Osteoblast (primary cell): ENCODE measurements around the gene STOML2. TPM values are rescaled to one million over a fixed set of nuclear protein-coding genes. Genes with fewer than 3 reads are reported as not detected.

Experiments
- DNase-seq: peaks from one replicate; pipeline ENCODE4 v3.0.0; 2011; ENCODE audit warnings: low spot score, mixed read lengths; ENCODE audit not compliant: insufficient read length; ENCODE audit errors: missing footprints
- H2AFZ ChIP-seq: 2 replicates; pipeline ENCODE4 v1.6.0; 2011; ENCODE audit warnings: mild to moderate bottlenecking, low read length
- H3K27ac ChIP-seq: 2 replicates; pipeline ENCODE4 v1.5.1; 2011; ENCODE audit warnings: mild to moderate bottlenecking, low read depth, low read length, moderate library complexity
- H3K27me3 ChIP-seq: 2 replicates; pipeline ENCODE4 v1.6.0; 2012; ENCODE audit warnings: mild to moderate bottlenecking, control low read depth, inconsistent platforms, low read length, moderate library complexity; ENCODE audit not compliant: insufficient read depth
- H3K36me3 ChIP-seq: 2 replicates; pipeline ENCODE4 v1.5.1; 2011; ENCODE audit warnings: mild to moderate bottlenecking, low read length, control low read depth, moderate library complexity; ENCODE audit not compliant: insufficient read depth
- H3K4me1 ChIP-seq: 2 replicates; pipeline ENCODE4 v1.5.1; 2011; ENCODE audit warnings: mild to moderate bottlenecking, low read length, control low read depth, moderate library complexity; ENCODE audit not compliant: insufficient read depth
- H3K4me2 ChIP-seq: 2 replicates; pipeline ENCODE4 v1.6.0; 2011; ENCODE audit warnings: mild to moderate bottlenecking, low read length; ENCODE audit not compliant: insufficient read depth
- H3K4me3 ChIP-seq: fragments of 200-600 bp; sonication (generic); 3 replicates; pipeline ENCODE4 v1.5.1; 2012; ENCODE audit warnings: mild to moderate bottlenecking, low read length, inconsistent platforms; ENCODE audit not compliant: insufficient read depth
- H3K79me2 ChIP-seq: 2 replicates; pipeline ENCODE4 v1.6.0; 2012; ENCODE audit warnings: mild to moderate bottlenecking, low read length, control low read depth, inconsistent platforms; ENCODE audit not compliant: insufficient read depth
- H3K9me3 ChIP-seq: 2 replicates; pipeline ENCODE4 v1.5.1; 2011; ENCODE audit warnings: low read depth, low read length, control low read depth
- H4K20me1 ChIP-seq: 2 replicates; pipeline ENCODE4 v1.6.0; 2012; ENCODE audit warnings: mild to moderate bottlenecking, low read length, control low read depth; ENCODE audit not compliant: insufficient read depth
- CTCF ChIP-seq: IDR thresholded peaks from 2 replicates; pipeline ENCODE4 v1.5.1; 2011; ENCODE audit warnings: mild to moderate bottlenecking, low read depth, low read length, moderate library complexity; ENCODE audit errors: extremely low read depth
- total RNA-seq: library from RNA; depleted of rRNA; stranded (reverse); fragments of >200 nt; gene quantifications from 2 replicates; pipeline ENCODE4 v1.2.3, GENCODE V29; 2012

STOML2 gene
- total RNA-seq, 1 donor = 130 TPM

DNA sequence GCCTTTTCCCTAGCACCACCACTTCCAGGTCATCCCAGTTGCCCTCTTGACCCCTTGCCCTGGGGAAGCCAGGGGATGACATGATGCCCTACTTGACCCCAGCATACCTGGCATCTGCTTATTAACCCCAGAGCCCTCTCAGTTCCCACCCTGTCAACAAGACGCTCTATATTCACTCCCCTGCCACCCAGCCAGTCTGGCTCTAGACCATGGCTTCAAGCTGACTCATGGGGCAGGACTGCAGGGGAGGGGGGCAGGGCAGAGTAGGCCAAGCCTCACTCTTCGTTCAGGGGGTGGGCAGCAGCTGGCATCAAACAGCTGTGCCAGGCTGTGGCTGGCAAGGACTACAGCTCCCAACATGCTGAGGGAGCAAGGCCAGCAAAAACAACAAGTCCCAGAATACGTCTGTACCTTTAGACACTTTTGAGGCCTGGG, 7.4 kb upstream of the STOML2 start:
- Histone ChIP-seq H3K27me3 (no peaks in the 10 kb centered on the region), H3K4me1 (peaks cover 48% of the 10 kb centered on the region), H3K27ac (peak overlapping the region; percentile 67), H3K4me3 (peak overlapping the region; percentile 94), H3K4me2 (peak overlapping the region; percentile 96), H4K20me1 (peaks cover 27% of the 10 kb centered on the region), H3K9me3 (no peaks in the 10 kb centered on the region), H3K79me2 (peaks cover 62% of the 10 kb centered on the region), H2AFZ (no peak overlapping the region), H3K36me3 (peaks cover 36% of the 10 kb centered on the region)
- DNase-seq = peak; percentile 96
- no peak for TF ChIP-seq CTCF

DNA sequence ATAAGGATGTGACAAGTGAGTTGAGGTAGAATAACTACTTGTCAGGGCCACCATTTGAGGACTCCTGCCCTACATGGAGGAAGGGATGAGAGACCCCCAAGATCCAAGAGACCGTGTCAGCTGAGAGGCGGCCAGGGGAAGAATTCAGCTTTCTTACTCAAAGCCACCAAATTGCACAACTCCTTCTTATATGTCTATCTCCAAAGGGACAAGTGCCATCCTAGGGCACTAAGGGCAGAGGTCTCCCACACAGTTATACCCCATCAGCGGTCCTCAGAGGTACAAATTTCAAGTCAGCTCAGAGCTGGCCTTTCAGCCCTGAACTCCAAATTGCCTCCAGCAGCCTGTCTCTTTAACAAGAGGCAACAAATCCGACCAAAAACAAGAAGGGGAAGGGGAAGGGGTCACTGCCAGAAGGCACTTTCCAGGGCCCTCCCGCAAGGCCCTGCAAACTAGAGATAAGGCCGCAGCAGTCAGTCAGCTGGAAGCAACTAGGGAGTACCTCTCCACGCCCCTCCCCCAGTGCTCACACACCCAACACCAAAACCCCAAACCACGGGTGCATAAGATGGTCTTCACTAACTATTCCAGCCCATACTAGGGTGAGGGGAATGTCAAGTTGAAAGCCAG, 6.1 kb upstream of the STOML2 start:
- H3K79me2 ChIP-seq = peaks cover 62% of the 10 kb centered on the region
- TF ChIP-seq CTCF = no peak

GRCh38 chr9:35108461-35108860, 5.5 kb upstream of the STOML2 start:
- H3K27me3 ChIP-seq = no peaks in the 10 kb centered on the region
- no peak for DNase-seq
- no peak overlapping the region for H3K27ac ChIP-seq
- H2AFZ ChIP-seq = no peak overlapping the region
- TF ChIP-seq CTCF = no peak
- no peak overlapping the region for H3K4me3 ChIP-seq
- H3K79me2 ChIP-seq = peaks cover 59% of the 10 kb centered on the region
- H4K20me1 ChIP-seq = peaks cover 29% of the 10 kb centered on the region
- H3K36me3 ChIP-seq = peaks cover 50% of the 10 kb centered on the region
- H3K4me1 ChIP-seq = peaks cover 34% of the 10 kb centered on the region
- H3K9me3 ChIP-seq = no peaks in the 10 kb centered on the region
- H3K4me2 ChIP-seq = no peak overlapping the region

More for the DNA sequence above, 6.1 kb upstream of the STOML2 start:
- no peak overlapping the region for H3K27ac ChIP-seq
- H2AFZ ChIP-seq = no peak overlapping the region
- H3K27me3 ChIP-seq = no peaks in the 10 kb centered on the region
- peak; percentile 47 for DNase-seq
- no peak overlapping the region for H3K4me2 ChIP-seq
- H3K4me3 ChIP-seq = no peak overlapping the region
- H3K4me1 ChIP-seq = peaks cover 35% of the 10 kb centered on the region
- H3K9me3 ChIP-seq = no peaks in the 10 kb centered on the region
- peaks cover 47% of the 10 kb centered on the region for H3K36me3 ChIP-seq
- H4K20me1 ChIP-seq = peaks cover 27% of the 10 kb centered on the region

DNA sequence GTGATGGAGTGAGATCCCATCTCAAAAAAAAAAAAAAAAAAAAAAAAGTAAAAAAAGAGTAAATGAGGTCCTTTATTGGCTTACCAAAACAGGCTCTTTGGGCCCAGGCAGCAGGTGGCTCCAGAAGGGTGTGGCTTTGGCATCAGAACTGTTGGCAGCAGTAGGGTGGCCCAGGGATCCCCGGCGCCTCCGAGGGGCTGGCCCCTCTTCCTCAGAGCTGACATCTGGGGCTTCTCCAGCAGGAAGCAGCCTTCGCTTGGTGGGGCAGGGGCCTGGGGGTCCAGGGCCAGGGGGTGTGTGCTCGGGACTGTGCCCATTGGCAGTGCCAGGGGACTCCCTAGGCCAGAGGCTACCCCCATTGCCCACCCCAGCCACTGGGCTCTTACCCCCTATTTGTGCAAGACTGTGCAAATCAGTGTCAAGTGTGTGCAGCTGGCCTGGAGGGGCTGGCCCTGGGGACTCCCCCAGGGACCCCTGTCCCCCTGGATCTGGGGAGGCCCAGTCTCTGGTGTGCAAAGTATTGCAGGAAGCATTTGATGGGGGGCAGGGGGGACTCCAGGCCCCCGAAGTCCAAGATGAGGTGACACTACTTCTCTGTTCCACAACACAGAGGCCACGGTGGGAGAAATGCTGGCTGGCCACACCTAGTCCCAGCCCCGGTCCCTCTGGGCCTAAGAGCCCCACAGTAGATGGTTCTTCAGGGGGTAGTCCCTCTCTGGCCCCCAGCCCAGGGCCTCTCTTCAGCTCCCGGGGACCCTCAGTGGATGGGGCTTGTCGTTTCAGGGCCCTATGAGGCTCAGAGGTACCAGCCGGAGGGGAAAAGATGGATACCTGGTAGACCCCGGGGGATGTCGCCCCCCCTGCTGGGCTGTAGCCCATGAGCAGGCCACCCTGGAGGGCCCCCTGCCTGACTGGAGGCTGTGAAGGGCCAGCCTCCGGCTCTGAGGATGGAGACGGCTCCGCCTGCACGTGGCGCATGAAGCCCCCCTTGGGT, 4.7 kb upstream of the STOML2 start:
- H3K4me1 ChIP-seq = peaks cover 32% of the 10 kb centered on the region
- peaks cover 56% of the 10 kb centered on the region for H3K79me2 ChIP-seq
- peaks cover 29% of the 10 kb centered on the region for H4K20me1 ChIP-seq
- TF ChIP-seq CTCF = no peak
- no peak overlapping the region for H3K27ac ChIP-seq
- H3K4me3 ChIP-seq = no peak overlapping the region
- H2AFZ ChIP-seq = no peak overlapping the region
- no peak overlapping the region for H3K4me2 ChIP-seq
- H3K36me3 ChIP-seq = peaks cover 50% of the 10 kb centered on the region
- peak; percentile 31 for DNase-seq
- no peaks in the 10 kb centered on the region for H3K9me3 ChIP-seq
- no peaks in the 10 kb centered on the region for H3K27me3 ChIP-seq
